ENCODE data around the gene TCP11L2.

Gene TCP11L2

DNA sequence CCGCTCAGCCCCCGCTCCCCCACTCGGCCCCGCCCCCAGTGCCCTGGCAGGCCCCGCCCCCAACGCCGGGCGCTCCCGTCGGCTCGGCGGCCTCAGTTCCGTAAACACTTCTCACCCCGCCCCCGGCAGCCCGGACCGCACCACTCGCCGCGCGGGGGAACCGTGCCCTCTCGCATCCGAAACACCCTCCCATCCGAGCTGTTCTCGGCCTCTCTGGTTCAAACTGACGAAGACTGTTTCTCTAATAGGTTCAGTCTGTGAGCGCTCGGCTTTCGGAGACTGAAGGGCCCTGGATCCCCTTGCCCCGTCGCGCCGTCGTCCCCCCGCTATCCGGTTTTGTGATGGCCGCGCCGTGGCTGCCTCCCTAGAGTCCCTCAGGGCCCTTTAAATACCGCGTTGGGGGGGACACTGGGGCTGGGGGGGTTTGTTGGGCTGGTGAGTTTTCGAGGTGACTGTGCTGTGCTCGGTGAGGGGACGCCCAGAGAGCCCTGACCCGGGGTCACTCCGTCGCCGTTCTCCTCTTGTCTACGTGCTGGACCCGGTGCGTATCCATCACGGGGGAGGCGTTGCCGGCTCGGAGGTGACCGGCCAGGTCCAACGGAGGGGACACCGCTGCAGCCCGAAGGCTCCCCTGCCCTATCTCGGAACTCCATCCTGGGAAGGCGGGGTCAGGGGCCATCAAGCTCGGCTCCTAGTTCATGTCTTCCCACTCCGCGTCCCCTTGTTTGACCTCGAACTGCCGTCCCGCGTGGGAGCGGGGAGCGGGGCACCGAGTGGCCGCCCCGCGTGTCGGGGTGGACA lies at the start of gene TCP11L2:
Gene TCP11L2 (plus strand): TSS at position 333 of the 801 bp plus-strand sequence. CDS start 8,343 bp downstream, outside the sequence.
- peak; percentile 78 to 89 (median 87) for DNase-seq (ENCODE audit: low read depth in 3 of 3, low spot score in 1 of 3)

DNA sequence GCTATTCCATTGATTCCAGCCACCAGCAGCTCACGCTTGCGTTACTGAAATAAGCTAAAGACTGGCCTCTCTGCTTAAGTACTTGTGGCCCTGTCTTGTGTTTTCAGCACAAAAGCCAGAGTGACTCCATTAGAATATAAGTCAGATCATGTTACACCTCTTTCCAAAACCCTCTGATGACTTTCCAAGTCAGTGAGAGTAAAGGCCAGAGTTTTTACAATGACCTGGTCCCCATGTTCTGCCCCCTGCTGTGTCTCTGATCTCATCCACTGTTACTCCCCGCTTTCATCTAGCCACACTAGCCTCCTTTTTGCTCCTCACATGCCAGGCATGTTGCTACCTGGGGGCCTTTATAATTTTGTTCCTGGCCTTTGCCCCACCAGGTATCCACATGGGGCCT lies 47.8 kb upstream of the TCP11L2 start:
- DNase-seq (ENCODE audit: low read depth in 3 of 3, low spot score in 1 of 3): no peak

DNA sequence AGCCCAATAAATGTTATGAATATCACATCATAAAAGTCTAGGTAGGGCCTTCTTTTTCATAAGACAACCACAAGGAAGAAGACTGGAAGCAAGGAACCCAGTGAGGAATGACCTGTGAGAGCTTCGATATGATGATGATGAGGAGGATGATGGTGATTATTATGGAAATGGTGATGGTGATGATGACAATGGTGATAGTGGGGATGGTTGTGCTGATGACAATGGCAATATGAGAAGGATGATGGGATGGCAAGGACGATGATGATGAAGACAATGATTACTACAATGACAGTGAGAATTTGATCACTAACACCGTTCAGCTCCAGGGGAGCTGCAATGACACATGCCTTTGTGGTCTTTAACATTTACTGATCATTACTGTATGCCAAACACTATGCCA lies 47.0 kb upstream of the TCP11L2 start:
- DNase-seq (ENCODE audit: low read depth in 3 of 3, low spot score in 1 of 3): no peak

DNA sequence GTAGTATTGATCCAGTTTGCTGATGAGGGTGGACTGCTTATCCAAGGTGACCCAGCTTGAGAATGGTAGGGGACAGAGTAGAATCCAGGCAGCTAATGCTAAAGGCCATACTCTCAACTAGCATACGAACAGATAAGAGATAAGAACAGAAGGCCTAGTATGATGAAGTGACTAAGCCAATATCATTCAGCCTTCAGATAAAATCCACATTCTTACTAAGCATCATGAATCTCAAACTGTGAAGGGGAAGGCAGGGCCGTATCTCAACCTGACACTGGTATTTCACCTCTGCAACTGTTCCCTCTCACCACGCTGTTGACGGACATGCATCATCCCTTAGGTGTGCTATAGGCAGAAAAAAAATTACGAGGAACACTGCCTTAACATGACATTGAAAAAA lies 46.6 kb upstream of the TCP11L2 start:
- no peak for DNase-seq (ENCODE audit: low read depth in 3 of 3, low spot score in 1 of 3)

DNA sequence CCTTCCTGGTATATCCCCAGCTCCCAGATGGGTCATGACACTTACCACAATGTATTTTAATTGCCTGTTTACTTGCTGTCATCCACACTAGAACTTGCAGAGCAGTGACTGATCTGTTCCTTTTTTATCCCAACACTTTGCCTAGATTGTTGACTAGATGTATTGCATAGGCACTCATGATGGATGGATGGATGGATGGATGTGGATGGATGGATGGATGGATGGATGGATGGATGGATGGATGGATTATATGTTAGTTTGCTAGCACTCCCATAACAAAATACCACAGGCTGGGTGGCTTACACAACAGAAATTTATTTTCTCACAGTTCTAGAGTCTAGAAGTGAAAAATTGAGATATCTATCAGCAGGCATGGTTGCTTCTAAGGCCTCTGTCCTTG lies 46.0 kb upstream of the TCP11L2 start:
- DNase-seq (ENCODE audit: low read depth in 3 of 3, low spot score in 1 of 3): no peak

DNA sequence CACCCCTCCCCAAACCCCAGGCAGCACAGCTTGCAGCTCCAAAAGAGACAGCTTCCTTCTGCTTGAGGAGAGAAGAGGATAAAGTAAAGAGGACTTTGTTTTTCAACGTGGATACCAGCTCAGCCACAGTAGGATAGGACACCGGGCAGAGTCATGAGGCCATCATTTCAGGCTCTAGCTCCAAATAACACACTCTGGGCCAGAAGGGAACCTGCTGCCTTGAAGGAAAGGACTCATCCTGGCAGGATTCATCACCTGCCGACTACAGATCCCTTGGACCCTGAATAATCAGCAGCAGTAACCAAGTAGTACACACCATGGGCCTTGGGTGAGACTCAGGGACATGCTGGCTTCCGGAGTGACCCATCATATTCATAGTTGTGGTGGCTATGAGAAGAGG lies 44.3 kb upstream of the TCP11L2 start:
- no peak for DNase-seq (ENCODE audit: low read depth in 3 of 3, low spot score in 1 of 3)

DNA sequence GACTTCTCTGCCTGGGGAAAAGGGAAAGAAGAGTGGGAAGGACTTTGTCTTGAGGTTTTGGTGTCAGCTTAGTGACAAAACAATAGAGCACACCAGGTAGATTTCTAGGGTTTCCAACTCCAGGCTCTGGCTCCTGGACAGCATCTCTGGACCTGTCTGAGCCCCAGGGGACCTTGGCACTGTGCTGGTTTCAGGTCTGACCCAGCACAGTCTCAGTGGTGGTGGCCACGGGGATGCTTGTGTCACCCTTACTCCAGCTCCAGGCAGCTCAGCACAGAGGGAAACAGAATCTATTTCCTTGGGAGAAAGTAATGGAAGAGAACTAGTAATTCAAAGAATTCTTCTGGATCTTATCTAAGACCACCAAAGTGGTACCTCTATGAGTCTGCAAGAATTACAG lies 43.6 kb upstream of the TCP11L2 start:
- no peak for DNase-seq (ENCODE audit: low read depth in 3 of 3, low spot score in 1 of 3)

DNA sequence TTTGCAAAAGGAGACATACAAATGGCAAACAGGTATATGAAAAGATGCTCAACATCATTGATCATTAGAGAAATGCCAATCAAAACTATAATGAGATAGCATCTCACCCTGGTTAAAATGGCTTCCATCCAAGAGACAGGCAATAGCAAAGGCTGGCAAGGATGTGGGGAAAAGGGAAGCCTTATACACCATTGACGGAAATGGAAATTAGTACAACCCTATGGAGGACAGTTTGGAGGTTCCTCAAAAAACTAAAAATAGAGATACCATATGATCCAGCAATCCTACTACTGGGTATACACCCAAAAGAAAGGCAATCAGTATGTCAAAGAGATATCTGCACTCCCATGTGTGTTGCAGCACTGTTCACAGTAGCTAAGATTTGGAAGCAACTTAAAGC lies 37.4 kb upstream of the TCP11L2 start:
- DNase-seq (ENCODE audit: low read depth in 3 of 3, low spot score in 1 of 3): no peak

DNA sequence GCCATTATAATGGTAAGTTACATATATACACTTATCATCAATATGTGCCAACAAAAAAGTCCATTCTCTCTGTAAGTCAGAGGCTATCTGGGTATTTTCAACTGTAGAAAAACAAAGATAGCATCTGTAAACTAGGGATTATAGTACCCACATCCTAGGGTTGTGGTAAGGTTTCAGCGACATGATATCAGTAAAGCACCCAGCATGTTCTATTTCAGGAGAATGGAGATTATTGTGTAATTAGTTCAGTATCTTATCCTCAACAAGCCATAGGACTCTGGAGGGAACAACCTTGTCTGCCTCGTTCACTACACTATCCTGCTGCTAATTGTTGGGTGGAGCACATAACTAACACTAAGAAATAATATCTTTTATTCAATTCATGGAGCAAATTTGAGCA lies 35.0 kb upstream of the TCP11L2 start:
- no peak for DNase-seq (ENCODE audit: low read depth in 3 of 3, low spot score in 1 of 3)

DNA sequence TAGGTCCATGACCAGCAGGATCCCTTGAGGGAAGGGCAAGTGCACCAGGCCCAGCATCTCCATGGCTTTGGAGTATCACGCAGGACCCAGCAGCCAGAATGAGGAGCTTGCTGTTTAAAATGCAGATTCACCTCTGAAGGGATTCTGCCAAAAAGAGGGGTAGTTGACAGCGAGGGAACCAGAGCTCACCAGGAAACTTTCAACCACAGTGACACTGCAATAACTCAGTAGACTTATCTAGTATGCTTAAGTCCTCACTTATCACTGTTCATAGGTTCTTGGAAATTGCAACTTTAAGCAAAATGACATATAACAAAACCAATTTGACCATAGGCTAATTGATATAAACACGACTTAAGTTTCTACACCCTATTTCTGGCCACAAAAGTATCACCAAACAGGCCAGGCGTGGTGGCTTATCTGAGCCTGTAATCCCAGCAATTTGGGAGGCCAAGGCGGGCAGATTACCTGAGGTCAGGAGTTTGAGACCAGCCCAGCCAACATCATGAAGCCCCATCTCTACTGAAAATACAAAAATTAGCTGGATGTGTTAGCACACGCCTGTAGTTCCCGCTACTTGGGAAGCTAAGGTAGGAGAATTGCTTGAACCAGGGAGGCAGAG lies 33.3 kb upstream of the TCP11L2 start:
- DNase-seq (ENCODE audit: low read depth in 3 of 3, low spot score in 1 of 3): no peak

DNA sequence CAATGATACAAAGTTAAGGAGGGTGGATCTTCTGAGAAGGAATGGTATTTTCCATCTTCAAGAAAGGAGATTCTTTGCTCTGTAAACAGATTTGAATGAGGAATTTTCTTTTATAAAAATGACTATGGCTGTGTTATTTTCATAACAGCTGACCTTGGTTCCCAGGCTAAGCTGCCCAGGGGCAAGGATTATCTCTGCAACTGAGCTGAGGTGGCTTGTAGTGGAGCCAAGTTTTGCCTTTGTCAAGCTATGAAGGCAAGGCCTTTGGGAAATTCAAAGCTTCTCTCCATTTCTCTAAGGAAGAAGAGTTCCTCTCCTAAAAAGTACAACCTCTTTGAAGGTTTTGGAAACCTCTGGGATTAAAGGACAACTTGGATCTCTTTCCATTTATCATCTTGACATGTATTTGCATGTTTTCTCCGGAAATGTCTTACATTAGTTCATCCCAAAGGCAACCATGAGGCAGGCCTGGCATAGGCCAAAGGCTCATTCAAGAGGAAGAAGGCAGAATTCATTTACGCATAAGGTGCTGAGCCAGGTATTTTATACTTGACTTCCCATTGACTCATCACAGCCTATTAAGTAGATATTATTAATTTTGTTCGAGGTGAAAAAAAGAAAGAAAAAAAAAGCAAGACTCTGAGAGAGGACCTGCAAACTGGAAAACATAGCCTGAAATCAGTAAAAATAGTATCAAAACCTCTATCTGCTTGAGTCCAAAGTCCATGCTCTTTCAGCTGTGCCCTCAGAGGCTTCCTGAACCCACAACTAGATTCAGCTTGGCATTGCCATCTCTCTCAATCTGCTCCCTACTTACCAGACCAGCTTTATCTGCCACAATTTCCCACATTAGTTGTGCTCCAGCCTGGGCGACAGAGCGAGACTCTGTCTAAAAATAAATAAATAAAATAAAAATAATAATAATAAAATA lies 30.7 kb upstream of the TCP11L2 start:
- no peak for DNase-seq (ENCODE audit: low read depth in 3 of 3, low spot score in 1 of 3)

DNA sequence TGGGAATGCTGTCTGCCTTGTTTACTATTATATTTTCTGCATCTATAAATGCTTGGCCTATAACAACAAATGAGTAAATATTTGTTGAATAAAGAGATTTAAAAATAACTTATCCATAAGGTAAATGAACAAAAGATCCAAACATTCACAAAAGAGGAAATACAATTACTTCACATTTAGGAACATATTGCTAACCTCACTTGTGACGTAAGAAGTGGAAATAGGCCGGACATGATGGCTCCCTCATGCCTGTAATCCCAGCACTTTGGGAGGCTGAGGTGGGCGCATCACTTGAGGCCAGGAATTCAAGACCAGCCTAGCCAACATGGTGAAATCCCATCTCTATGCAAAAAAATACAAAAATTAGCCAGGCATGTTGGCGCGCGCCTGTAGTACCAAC lies 29.0 kb upstream of the TCP11L2 start:
- DNase-seq (ENCODE audit: low read depth in 3 of 3, low spot score in 1 of 3): no peak

DNA sequence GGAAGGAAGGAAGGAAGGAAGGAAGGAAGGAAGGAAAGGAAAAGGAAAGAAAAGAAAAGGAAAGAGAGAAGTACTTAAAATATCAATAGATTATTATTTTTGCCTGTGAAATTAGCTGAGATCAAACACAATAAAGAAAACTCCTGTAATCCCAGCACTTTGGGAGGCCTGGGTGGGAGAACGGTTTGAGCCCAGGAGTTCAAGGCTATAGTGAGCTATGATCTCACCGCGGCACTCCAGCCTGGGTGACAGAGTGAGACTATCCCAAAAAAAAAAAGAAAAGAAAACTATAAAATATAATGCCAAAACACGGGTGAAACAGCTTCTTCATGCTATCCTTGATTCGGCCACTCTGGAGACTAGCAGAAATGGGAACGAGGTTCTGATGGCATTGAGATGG lies 28.5 kb upstream of the TCP11L2 start:
- DNase-seq (ENCODE audit: low read depth in 3 of 3, low spot score in 1 of 3): no peak

DNA sequence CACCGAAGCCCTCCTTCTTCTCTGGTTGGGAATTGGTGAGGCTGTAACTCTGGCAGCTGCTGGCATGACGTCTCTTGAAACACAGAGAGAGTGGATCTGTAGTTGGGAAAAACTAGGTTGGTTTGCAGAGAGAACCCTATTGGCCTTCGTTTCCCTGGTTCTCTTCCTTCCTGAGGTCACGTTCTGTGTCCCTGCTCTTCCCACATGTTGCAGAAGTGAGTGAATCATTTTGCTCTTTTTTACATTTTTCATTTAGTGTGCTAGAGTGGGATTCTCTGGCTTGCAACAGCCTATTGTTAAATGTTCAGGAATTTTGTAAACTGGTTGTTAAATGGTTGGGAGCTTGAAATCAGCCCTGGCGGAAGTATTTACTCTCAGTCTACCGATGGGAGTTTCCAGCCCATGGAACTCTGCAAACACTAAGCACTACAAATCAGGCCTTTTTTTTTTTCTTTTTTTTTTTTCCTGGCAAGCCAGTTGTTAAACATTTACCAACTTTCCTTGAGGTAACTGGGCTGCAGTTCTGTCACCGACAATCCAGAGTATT lies 27.9 kb upstream of the TCP11L2 start:
- no peak for DNase-seq (ENCODE audit: low read depth in 3 of 3, low spot score in 1 of 3)

DNA sequence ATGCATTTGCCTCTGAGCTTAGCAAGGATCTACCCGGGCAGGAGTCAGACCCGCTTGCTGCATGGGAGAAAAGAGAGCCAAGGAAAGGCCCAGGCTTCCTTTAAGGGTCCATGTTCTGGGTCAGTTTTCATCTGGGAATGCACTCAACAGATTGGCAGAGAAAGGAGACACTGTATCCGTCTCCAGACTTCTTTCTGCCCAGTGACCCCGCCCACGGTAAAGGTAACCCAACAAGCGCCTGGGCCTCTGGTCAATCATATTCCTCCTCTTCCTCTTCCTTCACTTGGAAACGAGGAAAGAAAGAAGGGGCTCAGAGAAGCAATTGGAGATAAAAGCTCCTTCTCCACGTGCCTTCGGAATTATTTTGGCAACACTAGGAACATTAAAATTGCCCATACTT lies 27.1 kb upstream of the TCP11L2 start:
- DNase-seq (ENCODE audit: low read depth in 3 of 3, low spot score in 1 of 3): no peak

DNA sequence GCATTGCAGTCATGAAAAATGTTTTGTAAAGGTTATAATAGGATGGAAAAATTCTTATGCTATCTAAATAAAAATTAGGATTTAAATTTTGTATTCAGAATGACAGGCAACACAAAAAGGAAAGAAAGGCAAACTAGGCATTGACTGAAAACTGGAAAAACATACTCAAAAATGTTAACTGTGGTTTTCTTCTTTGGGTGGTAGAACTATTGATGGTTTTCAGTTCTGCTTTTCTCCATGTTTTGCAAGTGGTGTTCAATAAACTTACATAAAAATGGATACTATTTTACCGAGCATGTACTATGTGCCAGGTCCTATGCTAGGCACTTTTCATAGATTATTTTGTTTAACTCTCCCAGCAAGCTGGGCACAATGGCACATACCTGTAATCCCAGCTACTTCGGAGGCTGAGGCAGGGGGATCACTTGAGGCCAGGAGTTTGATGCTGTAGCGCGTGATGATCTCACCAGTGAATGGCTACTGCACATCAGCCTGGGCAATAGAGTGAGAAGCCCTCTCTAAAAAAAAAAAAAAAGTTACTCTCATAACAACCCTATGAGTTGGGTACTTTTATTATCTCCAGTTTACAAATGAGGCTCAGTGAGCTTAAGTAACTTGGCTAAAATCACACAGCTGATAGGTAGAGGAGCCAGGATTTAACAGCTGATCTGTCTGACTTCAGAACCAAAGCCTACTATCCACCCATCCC lies 26.3 kb upstream of the TCP11L2 start:
- no peak for DNase-seq (ENCODE audit: low read depth in 3 of 3, low spot score in 1 of 3)

DNA sequence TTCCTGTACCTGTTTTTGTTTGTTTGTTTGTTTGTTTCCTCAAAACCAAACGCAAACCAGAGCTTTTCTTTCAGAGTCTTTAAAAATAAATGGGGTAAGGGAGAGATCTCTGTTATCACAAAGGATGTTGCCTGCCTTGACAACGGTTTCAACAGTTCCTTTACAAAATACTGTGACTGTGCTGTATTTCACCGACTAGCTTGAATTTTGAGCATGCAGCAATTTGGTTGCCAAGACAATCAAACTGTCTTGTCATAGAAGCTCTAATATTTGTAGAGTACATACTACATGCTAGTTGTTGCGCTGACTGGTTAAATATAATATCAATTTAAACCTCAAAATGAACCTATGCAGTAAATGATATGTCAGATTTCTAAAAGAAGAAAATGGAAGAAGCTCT lies 22.4 kb upstream of the TCP11L2 start:
- no peak for DNase-seq (ENCODE audit: low read depth in 3 of 3, low spot score in 1 of 3)

DNA sequence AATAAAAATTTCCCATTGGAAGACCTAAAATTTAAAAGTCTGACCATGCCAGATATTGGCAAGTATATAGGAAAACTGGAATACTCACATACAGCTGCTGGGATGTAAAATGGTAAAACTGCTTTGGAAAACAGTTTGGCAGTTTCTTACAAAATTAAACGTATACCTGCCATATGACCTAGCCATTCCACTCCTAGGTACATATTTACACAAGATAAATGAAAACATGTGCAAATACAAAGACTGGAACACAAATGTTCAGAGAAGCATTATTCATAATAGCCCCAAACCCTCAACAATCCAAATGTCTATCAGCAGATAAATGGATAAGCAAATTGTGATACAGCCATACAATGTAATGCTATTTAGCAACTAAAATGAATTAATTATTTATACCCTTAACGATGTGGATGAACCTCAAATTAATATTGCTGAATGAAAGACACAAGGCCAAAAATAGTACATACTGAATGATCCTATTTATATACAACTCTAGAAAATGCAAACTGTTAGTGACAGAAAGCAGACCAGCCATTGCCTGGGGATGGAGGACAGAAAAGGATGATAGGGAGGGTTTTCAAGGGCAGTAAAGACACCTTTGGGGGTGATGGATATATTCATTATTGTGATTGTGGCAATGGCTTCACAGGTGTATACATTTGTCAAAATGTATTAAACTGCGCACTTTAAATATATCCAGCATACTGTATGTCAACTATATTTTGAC lies 21.3 kb upstream of the TCP11L2 start:
- DNase-seq (ENCODE audit: low read depth in 3 of 3, low spot score in 1 of 3): no peak

DNA sequence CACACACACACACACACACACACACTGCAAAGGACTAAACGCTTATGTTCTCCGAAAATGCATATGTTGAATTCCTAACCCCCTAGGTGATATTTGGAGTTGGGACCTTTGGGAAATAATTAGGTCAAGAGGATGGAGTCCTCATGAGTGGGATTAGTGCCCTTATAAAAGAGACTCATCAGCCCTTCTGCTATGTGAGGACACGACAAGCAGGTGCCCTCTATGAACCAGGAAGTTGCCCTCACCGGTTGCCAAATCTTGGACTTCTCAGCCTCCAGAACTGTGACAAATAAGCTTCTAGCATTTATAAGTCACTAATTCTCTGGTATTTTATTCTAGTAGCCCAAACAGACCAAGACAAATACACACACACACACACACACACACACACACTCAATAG lies 20.7 kb upstream of the TCP11L2 start:
- DNase-seq (ENCODE audit: low read depth in 3 of 3, low spot score in 1 of 3): no peak

DNA sequence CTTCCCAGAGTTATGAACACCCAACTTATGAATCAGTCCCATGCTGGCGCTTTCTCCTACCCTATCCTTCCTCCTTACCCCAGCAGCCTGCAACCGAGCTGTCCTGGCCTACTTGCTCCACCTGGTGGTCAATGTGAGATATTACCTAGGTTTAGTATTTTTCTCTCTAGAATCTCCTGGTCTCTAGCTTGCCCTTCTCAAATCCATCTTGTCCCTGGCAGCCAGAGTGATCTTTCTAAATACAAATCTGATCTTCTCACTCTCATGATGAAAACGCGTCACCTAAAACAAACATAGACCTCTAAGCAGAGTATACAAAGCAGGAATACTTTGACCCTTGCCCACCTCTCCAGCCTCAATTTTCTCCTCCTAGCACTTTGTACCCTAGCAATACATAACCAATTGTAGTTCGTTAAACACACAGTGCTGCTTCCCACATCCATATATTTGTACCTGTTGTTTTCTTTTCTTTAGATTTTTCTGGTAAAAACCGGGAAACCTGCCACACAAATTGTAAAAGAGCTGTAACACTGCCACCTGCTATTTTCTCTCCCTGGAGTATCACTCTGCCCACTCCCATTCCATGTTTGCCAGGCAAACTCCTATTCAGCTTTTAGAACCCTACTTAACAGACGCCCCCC lies 20.0 kb upstream of the TCP11L2 start:
- peak in 1 of 3 donors; percentile 3 for DNase-seq (ENCODE audit: low read depth in 3 of 3, low spot score in 1 of 3)

All from stimulated activated CD4-positive, alpha-beta T cell treated with anti-CD3 and anti-CD28 coated beads, TNF-alpha, amount 100 ng/mL, for 1 hour (primary cell).